ENCODE data around the gene HMGCS2. TPM values are rescaled to one million over a fixed set of nuclear protein-coding genes. Genes with fewer than 3 reads are reported as not detected.

HMGCS2 gene
- polyA plus RNA-seq, 1 of the 3 experiments (the other 2 are of a cell fraction): not detected

DNA sequence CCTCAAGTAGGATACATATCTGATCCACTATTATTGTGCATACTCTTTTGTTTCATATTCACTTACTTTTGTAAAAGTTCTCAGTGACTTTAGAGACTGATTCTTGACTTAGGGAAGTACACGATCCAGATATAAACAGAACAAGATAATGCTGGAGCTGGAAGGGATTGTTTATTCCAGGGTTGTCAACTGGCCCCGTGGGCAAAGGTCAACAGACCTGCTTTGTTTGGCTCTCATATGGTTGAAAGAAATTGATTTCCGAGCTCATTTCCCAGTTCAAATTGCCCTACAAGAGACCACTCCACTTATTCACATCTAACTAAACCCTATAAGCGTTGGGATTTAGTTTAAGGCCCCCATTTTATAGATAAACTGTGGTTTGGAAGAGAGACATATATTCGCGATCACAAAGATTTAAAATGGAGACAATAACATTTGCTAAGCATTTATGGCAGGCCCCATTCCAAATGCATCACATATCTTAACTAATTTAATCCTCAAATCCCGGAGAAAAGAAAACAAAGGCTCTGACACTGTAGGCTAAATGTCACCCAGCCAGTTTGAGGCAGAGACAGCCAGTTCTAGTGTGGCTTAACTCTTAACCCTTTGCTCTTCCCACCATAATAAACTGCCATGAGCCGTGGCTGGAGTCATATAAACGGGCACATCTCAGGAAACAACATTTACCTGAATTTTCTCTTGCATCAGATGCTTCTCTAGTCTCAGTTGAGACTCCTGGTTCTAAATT, 21.9 kb upstream of the HMGCS2 start (continued):
- TF ChIP-seq, protein P1, sequence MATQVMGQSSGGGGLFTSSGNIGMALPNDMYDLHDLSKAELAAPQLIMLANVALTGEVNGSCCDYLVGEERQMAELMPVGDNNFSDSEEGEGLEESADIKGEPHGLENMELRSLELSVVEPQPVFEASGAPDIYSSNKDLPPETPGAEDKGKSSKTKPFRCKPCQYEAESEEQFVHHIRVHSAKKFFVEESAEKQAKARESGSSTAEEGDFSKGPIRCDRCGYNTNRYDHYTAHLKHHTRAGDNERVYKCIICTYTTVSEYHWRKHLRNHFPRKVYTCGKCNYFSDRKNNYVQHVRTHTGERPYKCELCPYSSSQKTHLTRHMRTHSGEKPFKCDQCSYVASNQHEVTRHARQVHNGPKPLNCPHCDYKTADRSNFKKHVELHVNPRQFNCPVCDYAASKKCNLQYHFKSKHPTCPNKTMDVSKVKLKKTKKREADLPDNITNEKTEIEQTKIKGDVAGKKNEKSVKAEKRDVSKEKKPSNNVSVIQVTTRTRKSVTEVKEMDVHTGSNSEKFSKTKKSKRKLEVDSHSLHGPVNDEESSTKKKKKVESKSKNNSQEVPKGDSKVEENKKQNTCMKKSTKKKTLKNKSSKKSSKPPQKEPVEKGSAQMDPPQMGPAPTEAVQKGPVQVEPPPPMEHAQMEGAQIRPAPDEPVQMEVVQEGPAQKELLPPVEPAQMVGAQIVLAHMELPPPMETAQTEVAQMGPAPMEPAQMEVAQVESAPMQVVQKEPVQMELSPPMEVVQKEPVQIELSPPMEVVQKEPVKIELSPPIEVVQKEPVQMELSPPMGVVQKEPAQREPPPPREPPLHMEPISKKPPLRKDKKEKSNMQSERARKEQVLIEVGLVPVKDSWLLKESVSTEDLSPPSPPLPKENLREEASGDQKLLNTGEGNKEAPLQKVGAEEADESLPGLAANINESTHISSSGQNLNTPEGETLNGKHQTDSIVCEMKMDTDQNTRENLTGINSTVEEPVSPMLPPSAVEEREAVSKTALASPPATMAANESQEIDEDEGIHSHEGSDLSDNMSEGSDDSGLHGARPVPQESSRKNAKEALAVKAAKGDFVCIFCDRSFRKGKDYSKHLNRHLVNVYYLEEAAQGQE (IDR thresholded peaks at IDR 0.05; ENCODE audit: low read depth, low read length): no peak

DNA sequence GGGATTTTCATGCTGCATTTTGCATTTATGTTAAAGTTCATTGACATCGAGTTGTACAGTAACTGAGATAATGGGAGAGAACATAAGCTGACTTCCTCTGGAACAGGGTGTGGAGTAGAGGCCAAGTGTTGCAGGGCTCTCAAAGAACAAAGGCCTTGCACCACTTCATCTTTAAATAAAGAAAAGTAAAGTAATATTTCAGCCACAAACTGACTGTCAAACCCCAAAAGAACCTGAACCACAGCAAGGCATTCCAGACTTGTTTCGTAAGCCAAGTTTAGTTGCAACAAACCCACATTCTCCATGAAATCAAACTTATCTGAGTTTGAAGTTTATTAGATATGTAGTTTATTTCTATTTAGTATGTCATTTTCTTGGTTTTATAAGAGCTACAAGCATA, 19.1 kb upstream of the HMGCS2 start:
- Histone ChIP-seq H3K36me3 (replicated peaks in 1 of 2; ENCODE audit: control insufficient read depth in 1 of 2, insufficient read depth in 2 of 2, low read length in 1 of 2) (no peaks in the 10 kb centered on the region), H3K9me3 (no peaks in the 10 kb centered on the region), H3K4me3 (ENCODE audit: low read depth in 2 of 2, low read length in 1 of 2) (no peak overlapping the region), H3K79me2 (ENCODE audit: insufficient read depth) (no peaks in the 10 kb centered on the region), H4K20me1 (ENCODE audit: insufficient read depth) (no peaks in the 10 kb centered on the region), H3F3A (replicated peaks; ENCODE audit: insufficient read depth) (no peaks in the 10 kb centered on the region), H3K27me3 (ENCODE audit: insufficient read depth) (peaks cover 4% of the 10 kb centered on the region; the same call in 1 of the 2 replicates), H3K4me1 (ENCODE audit: control insufficient read depth in 1 of 2, insufficient read depth in 2 of 2, low read depth in 1 of 2, low read length in 1 of 2) (no peaks in the 10 kb centered on the region), H2AFZ (ENCODE audit: low read depth) (no peak overlapping the region), H3K9ac (no peak overlapping the region), H3K4me2 (no peak overlapping the region), H3K27ac (ENCODE audit: low read depth in 2 of 2, low read length in 1 of 2) (no peak overlapping the region), H3K9me2 (no peaks in the 10 kb centered on the region)
- TF ChIP-seq IRF3 (IDR thresholded peaks at IDR 0.05; ENCODE audit: low read depth, low read length): no peak
- TF ChIP-seq EZH2phosphoT487 (IDR thresholded peaks at IDR 0.05; ENCODE audit: borderline replicate concordance, low read depth): no peak
- no peak for TF ChIP-seq FOSL2 (IDR thresholded peaks at IDR 0.05; ENCODE audit: borderline replicate concordance, low read depth)
- TF ChIP-seq MXI1 (IDR thresholded peaks at IDR 0.05; ENCODE audit: low read depth, low read length): no peak
- no peak for TF ChIP-seq RXRA (IDR thresholded peaks at IDR 0.05; ENCODE audit: borderline replicate concordance, low read depth)
- no peak for TF ChIP-seq ELF1 (IDR thresholded peaks at IDR 0.05)
- TF ChIP-seq, protein P1 (IDR thresholded peaks at IDR 0.05; ENCODE audit: low read depth, low read length): no peak
- no peak for TF ChIP-seq TAF1 (IDR thresholded peaks at IDR 0.05; ENCODE audit: borderline replicate concordance, low read depth, low read length)
- no peak for TF ChIP-seq RCOR1 (IDR thresholded peaks at IDR 0.05; ENCODE audit: low read length)
- TF ChIP-seq CHD2 (IDR thresholded peaks at IDR 0.05; ENCODE audit: low read length, partially characterized antibody): no peak
- TF ChIP-seq FOXJ3 (CRISPR knock-in tag; IDR thresholded peaks at IDR 0.05): no peak
- TF ChIP-seq RFX5 (IDR thresholded peaks at IDR 0.05; ENCODE audit: low read length): no peak
- TF ChIP-seq USF2 (IDR thresholded peaks at IDR 0.05; ENCODE audit: borderline replicate concordance, low read depth, low read length): no peak
- no peak for TF ChIP-seq SMC3 (IDR thresholded peaks at IDR 0.05; ENCODE audit: low read depth, low read length)
- TF ChIP-seq EP300 (IDR thresholded peaks at IDR 0.05; ENCODE audit: borderline replicate concordance in 1 of 2, low read depth in 1 of 2, low read length in 1 of 2): no peak
- no peak for TF ChIP-seq PBX3 (IDR thresholded peaks at IDR 0.05)
- POLR2A ChIA-PET: no interaction called here
- no peak for DNase-seq
- WGBS (ENCODE audit: low lambda C conversion rate): 62% methylated on average over 2 of the region's 2 CpGs
- CTCF ChIA-PET: interaction anchor here (1.8 kb wide), 1 partner anchor 43 kb away, joined by 4 read pairs; no protein-coding TSS in a partner anchor

All from SK-N-SH (cell line).